NCI-H128 (cell line): Measurements from ENCODE around the gene WNT3A.

Experiments used
- DNase-seq: peaks from one replicate; lab custom pipeline; 2025; ENCODE audit not compliant: unreplicated experiment; lab: John Stamatoyannopoulos, UW

Gene WNT3A

GRCh38 chr1:228070173-228070572 is 63.4 kb downstream of the WNT3A start:
- no peak for DNase-seq

- DNase-seq, result no peak
Measured at GRCh38 chr1:228070851-228071250, 64.1 kb downstream of the WNT3A start.

DNA sequence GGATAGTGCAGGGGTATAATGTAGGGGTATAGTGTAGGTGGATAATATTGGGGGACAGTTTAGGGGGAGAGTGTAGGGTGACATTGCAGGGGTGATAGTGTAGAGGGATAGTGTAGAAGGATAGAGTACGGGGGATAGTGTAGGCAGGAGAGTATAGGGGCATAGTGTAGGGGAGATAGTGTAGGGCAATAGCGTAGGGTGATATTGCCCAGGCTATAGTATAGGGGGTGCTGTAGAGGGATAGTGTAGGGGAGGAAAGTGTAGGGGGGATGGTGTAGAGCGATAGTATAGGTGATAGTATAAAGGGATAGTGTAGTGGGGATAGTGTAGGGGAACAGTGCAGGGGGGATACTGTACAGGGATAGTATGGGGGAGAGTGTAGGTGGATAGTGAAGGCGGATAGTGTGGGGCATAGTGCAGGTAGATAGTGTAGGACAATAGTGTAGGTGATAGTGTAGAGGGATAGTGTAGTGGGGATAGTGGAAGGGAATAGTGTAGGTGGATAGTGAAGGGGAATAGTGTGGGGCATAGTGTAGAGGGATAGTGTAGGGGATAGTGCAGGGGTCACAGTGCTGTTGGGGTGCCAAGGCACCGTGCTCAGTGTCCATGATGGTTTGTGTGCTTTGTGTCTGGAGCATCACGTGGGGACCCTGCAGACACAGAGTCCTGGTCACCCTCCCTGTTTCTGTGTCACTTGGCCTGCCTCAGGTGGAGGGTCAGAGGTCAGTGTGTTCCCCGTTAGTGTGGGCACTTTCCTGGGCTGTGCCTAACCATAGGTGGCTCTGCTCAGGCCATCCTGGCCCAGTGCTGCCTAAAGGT is 65.2 kb downstream of the WNT3A start:
- DNase-seq, result no peak

GRCh38 chr1:228072658-228073043 is 65.9 kb downstream of the WNT3A start:
- no peak for DNase-seq

DNA sequence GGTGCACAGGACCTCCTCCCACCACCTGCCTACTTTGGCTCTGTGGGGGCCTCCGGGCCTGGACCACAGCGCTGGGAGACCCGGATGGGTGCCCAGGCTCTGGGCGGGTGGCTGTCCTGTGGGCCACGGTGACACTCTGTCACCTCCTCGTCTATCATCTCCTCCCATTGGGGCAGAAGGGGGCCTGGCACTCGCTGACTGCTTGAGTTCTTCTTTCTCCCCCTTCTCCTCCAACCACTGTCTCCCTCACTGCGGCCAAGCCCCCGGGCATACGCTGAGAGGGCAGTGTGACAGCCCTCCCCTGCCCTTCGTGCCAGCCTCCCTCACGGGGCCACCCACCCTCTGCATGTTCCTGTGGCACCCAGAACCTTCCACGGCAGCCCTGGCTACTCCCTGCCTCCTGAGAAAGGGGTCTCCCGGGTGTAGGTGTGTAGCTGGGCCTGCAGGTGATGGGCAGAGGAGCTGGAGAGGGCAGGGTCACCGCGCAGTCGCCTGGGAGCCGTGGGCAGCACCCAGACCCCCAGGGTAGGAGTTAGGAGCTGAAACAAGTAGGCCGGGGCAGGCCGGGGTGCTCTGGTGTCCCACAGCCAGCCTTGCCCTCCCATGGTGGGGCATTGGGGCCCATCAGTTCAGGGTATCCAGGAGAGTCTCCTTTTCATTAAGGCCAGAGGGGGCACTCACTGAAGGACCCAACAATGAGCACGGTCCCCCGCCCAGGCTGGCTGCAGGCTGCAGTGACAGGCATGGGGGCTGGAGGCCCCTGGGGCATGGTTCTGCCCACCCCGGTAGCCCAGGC is 66.5 kb downstream of the WNT3A start:
- DNase-seq, result no peak

DNA sequence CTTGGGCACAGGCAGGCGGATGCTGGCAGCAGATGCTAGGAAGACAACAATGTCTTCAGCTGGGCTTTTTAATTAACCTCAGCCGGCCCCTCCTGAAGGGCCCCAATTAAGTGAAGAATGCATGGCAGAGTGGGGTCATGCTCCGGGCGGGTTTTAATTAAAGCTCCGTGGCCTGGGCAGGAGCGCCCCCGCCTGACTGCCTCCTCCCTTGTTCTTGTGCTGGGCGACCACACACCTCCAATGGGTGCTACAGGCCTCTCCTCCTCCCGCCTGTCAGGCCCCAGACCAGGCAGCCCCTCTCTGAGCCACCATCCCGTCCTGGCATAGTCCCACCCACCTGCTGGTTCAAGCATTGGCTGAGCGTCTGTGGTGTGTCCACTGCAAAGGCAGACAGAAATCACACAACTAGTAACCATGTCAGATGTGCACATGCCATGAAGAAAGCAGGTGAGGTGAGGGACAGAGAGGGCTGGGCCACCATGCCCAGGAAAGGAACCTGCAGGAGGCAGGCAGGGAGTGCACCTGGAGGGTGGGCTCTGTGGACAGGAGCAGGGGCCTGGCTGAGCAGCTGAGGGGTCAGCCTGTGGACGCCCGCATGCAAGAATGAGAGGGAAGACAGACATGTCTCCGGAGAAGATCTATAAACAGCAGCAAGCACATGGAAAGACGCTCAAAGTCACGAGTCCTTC is 67.2 kb downstream of the WNT3A start:
- no peak for DNase-seq

DNA sequence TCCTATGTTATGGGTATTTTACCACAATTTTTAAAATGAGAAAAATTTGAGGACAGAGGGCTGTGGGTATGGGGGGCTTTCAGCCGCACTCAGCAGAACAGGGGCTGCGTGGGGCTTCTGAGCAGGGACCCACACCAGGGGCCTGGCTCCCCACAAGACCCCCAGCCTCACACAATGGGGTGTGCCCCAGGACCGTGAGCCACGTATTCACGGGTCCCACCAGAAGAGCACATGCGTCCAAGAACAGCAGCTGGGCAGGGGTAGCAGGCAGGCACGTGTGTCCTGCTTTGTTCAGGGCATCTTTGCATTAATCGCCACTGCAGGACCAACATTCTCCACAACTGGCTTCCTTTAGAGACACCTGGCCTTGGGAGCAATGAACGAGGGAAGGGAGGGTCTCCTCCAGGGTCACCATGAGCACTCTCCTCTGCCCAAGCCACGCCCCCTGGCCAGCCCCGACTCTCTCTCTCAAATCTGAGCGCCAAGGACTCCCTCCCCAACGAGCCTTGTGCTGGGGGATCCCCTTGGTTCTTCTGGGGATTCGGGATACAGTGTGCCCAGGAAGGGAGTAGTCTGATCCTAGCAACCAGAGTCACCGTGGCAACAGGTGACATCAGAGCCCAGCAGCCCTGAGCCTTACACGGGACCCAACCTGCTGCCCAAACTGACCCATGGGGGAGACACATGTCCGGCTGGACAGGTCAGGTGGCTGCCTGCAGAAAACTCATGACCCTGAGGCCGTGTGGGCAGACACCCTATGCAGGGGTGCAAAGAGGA is 68.3 kb downstream of the WNT3A start:
- DNase-seq, result no peak

DNA sequence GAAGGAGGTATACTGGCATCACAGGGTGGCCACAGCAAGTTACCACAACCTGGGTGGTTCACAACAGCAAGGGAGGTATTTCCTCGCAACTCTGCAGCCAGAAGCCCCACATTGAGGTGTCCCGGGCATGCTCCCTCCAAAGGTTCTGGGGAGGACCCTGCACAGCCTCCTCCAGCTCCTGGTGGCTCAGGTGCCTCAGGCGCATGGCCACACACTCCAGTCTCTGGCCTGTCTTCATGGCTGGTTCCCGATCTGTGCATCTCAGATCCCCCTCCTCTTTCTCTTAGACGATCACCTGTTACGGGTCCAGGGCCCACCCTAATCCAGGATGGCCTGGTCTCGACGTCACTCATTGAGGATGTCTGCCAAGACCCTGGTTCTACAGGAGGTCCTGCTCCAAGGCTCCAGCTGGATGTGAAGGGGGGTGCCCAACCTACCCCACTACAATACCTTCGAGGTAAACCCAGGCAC is 69.0 kb downstream of the WNT3A start:
- DNase-seq, result no peak

- no peak for DNase-seq
Measured at GRCh38 chr1:228076796-228077430, 70.1 kb downstream of the WNT3A start.

GRCh38 chr1:228077565-228078330 is 71.0 kb downstream of the WNT3A start:
- no peak for DNase-seq

DNA sequence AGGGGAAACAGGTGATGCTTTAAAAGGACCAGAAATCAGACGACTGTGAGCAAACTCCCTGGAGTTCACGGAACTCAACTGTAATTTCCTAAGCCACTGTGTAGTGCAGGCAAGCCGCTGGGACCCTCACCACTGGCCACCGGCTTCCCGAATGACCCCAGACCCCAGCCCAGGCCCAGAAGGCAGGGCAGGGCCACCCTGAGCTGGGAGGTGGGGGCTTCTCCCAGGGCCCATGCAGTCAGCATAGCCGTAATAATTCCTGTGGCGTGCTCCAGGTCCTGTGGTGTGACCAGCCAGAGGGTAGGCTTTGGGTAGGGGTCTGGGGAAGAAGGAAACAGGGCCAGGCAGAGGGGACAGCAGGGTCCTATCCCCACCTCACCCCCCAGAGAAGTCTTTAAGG is 72.2 kb downstream of the WNT3A start:
- no peak for DNase-seq

GRCh38 chr1:228079601-228080263 is 72.9 kb downstream of the WNT3A start:
- no peak for DNase-seq

GRCh38 chr1:228081144-228081543 is 74.3 kb downstream of the WNT3A start:
- no peak for DNase-seq

GRCh38 chr1:228081578-228082213 is 74.9 kb downstream of the WNT3A start:
- no peak for DNase-seq

DNA sequence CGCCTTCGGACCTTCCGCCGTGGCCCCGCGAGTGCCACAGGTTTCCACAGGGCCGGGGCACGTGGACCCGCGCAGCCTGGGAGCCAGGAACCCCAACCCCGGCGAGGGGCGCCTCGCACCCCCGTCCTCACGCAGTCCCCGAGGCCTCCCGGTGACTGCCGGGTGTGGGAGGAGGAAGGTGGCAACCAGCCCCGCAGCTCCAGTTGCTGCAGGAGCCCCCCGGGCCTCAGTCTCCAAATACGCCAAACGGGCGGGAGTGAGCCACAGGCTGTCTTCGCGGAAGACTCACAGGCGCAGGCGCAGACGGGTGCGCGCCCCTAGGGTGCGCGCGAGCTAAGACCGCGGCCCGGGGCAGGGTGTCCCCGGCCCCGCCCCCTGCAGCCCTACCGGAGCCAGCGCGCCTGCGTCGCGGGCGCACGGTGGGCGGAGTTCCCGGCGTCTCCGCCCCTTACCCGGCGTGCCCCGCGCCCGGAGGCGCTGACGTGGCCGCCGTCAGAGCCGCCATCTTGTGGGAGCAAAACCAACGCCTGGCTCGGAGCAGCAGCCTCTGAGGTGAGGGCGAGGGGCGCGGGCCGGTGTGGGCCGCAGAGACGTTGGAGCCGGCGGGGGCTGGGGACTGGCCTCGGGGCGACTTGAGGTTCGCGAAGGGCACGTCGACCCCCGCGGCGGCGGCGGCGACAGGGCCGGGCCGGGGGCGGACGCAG is 75.6 kb downstream of the WNT3A start, which contains the start of gene ARF1:
TSS of gene ARF1 (plus strand) at position 495 of the 704 bp plus-strand sequence. CDS start 14,407 bp downstream, outside the sequence.
- DNase-seq, result peak; percentile 87

DNA sequence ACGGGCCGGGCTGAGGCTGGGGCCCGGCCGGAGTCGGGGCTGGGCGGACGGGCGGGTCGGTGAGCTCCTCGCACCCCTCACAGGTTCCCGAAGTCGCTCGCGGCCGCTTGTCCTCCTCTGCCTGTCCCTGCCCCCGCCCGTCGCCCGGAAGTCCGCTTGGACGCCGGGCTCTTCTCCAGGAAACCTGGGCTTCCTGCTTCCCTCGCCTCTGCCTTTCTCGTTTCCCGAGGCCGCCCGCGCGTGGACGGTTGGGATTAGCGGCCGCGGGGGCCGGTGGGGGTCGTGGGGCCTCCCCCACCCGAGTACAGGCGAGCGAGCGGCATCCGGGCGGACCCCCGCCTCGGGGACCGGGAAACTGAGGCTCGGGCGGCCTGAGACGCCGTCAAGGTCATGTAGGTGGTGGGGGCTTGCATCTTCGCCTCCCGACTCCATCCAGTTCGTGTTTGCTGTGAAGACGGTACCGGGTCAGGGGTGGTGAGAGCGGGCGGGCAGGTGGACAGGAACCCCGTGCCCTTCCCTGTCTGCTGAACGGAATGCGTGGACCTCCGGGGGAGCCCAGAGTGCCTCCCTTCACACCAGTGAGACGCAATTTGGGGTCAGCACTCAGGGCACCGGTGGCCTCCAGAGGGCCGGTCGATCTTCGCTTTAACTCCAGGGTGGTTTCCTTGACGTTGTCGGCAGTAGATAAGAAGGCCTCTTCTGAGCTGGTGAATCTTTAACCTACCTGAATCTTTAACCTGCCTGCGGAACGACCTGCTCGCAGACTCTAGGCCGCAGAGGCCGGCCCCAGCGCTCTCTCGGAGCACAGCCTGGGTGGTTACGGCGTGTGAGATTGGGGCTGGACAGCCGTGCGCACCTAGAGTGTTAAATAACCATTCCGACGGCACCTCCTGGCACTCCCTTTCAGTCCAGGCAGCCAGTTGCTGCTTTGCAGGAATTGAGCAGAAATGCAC is 76.4 kb downstream of the WNT3A start:
- no peak for DNase-seq

- no peak for DNase-seq
Measured at GRCh38 chr1:228083871-228084278, 77.1 kb downstream of the WNT3A start.
